ENCODE measurements around the gene EIF4E3. TPM values are rescaled to one million over a fixed set of nuclear protein-coding genes. Genes with fewer than 3 reads are reported as not detected.

Gene EIF4E3
- total and polyA plus RNA-seq, 2 of the 13 experiments (the other 11 are each of a cell fraction or from before 2014, with no cell fraction given) = 0.07 to 0.15 TPM

- Histone ChIP-seq H3K27me3 (ENCODE audit: control insufficient read depth in 1 of 2, insufficient read depth in 2 of 2, low read length in 2 of 2) (no peaks in the 10 kb centered on the region; a peak in 2 of 5 replicates), H3K9me3 (ENCODE audit: low read length) (no peaks in the 10 kb centered on the region), H4K20me1 (ENCODE audit: insufficient read depth, low read length) (no peaks in the 10 kb centered on the region), H3K9ac (ENCODE audit: insufficient read depth, low read depth, low read length) (no peak overlapping the region), H3K4me3 (replicated peaks in 1 of 3; ENCODE audit: insufficient read depth in 1 of 3, low read depth in 2 of 3, low read length in 3 of 3) (no peak overlapping the region), H3K27ac (ENCODE audit: extremely low read length, insufficient read depth, low read length) (no peak overlapping the region), H3K36me3 (replicated peaks in 1 of 2; ENCODE audit: control insufficient read depth in 1 of 2, insufficient read depth in 2 of 2, low read length in 2 of 2) (no peaks in the 10 kb centered on the region), H3K4me1 (ENCODE audit: insufficient read depth, low read length) (peaks cover under 1% of the 10 kb centered on the region; the same call in 1 of the 2 replicates), H2AFZ (ENCODE audit: low read length) (no peak overlapping the region), H3K79me2 (ENCODE audit: insufficient read depth, low read length) (no peaks in the 10 kb centered on the region), H3K4me2 (ENCODE audit: low read depth, low read length) (no peak overlapping the region)
- in situ Hi-C loops (cut with HindIII; ENCODE audit: extremely low pct_ligation_motif_present, low pct_unique_long_range_greater_than_20kb) (loop anchor here (25.0 kb wide), 2 partner anchors 1111 to 1386 kb away; no protein-coding TSS in a partner anchor), intact Hi-C loops (cut with micrococcal nuclease; ENCODE audit: unreplicated experiment) (no loop called here)
- ChIA-PET CTCF (ENCODE audit: low intra/inter-chr PET ratio, low total read pairs) (no interaction called here), POLR2A (no interaction called here)
- FAIRE-seq = no peak
- ATAC-seq = no peak
- BruUV-seq (replicated peaks) = no TSS peak
- no peak for TF ChIP-seq NAIF1 (CRISPR knock-in tag; IDR thresholded peaks at IDR 0.05; ENCODE audit: borderline replicate concordance)
- TF ChIP-seq TOE1 (CRISPR knock-in tag; IDR thresholded peaks at IDR 0.05) = no peak
- no peak for TF ChIP-seq NRL (CRISPR knock-in tag; IDR thresholded peaks at IDR 0.05; ENCODE audit: borderline replicate concordance)
- TF ChIP-seq ATF6 (CRISPR knock-in tag; conservative IDR thresholded peaks at IDR 0.05) = no peak
- no peak for TF ChIP-seq IKZF5 (CRISPR knock-in tag; IDR thresholded peaks at IDR 0.05)
- TF ChIP-seq ZNF598 (CRISPR knock-in tag; IDR thresholded peaks at IDR 0.05; ENCODE audit: borderline replicate concordance) = no peak
- no peak for TF ChIP-seq ARID3A (IDR thresholded peaks at IDR 0.05; ENCODE audit: low read depth, low read length)
- TF ChIP-seq NFYB (CRISPR knock-in tag; IDR thresholded peaks at IDR 0.05) = no peak
- TF ChIP-seq ZNF839 (CRISPR knock-in tag; IDR thresholded peaks at IDR 0.05; ENCODE audit: borderline replicate concordance) = no peak
- TF ChIP-seq ZBTB8A (CRISPR knock-in tag; IDR thresholded peaks at IDR 0.05; ENCODE audit: borderline replicate concordance, low read depth) = no peak
- no peak for TF ChIP-seq PCBP1 (IDR thresholded peaks at IDR 0.05; ENCODE audit: borderline replicate concordance, low read depth, low read length)
- TF ChIP-seq SUZ12 (IDR thresholded peaks at IDR 0.05; ENCODE audit: low read depth, low read length) = no peak
- WGBS (ENCODE audit: low lambda C conversion rate) = 2% methylated on average over 3 of the region's 3 CpGs
- DNase-seq (ENCODE audit: low spot score) = no peak
Observed at GRCh38 chr3:71701251-71701762, 23.9 kb downstream of the EIF4E3 start.

All from HepG2 (cell line).